Fibroblast of lung (primary cell): ENCODE data around the gene GRID2IP. TPM values are rescaled to one million over a fixed set of nuclear protein-coding genes. Genes with fewer than 3 reads are reported as not detected.

Source experiments
- DNase-seq, 2 donors: peaks; one replicate each; pipeline versions ENCODE4 v3.0.0 to v3.0.0-alpha.2; 2010; ENCODE audit warnings: low read depth in 2 of 2
- H2AFZ ChIP-seq: 2 replicates; pipeline ENCODE4 v1.5.1; 2012; ENCODE audit warnings: low read length, control low read depth, inconsistent platforms
- H3K27ac ChIP-seq: 2 replicates; pipeline ENCODE4 v1.5.1; 2011; ENCODE audit warnings: low read length, control low read depth; ENCODE audit not compliant: insufficient read depth
- H3K27me3 ChIP-seq: 2 replicates; pipeline ENCODE4 v1.5.1; 2011; ENCODE audit warnings: mild to moderate bottlenecking, low read length; ENCODE audit not compliant: control insufficient read depth, insufficient read depth
- H3K36me3 ChIP-seq: 2 replicates; pipeline ENCODE4 v1.5.1; 2011; ENCODE audit warnings: low read length; ENCODE audit not compliant: control insufficient read depth, insufficient read depth
- H3K4me1 ChIP-seq: 2 replicates; pipeline ENCODE4 v1.5.1; 2011; ENCODE audit warnings: low read length; ENCODE audit not compliant: control insufficient read depth, insufficient read depth; ENCODE audit errors: extremely low read depth
- H3K4me2 ChIP-seq: 2 replicates; pipeline ENCODE4 v1.5.1; 2011; ENCODE audit warnings: low read length, control low read depth; ENCODE audit not compliant: insufficient read depth; ENCODE audit errors: extremely low read depth
- H3K4me3 ChIP-seq, 4 experiments: fragments of 200-600 bp in 1 of 4; sonication (generic) in 1 of 4; replicated peaks in 1 of 4; 2 replicates each; pipeline ENCODE4 v1.5.1; 2011 to 2016; ENCODE audit warnings: low read length in 4 of 4, low read depth in 3 of 4, mild to moderate bottlenecking in 3 of 4, control low read depth in 2 of 4, inconsistent platforms in 1 of 4, mixed read lengths in 1 of 4; ENCODE audit not compliant: insufficient read depth in 1 of 4; ENCODE audit errors: control extremely low read depth in 1 of 4
- H3K79me2 ChIP-seq: 2 replicates; pipeline ENCODE4 v1.5.1; 2012; ENCODE audit warnings: mild to moderate bottlenecking, low read length, inconsistent platforms; ENCODE audit not compliant: control insufficient read depth, insufficient read depth
- H3K9ac ChIP-seq: 2 replicates; pipeline ENCODE4 v1.5.1; 2011; ENCODE audit warnings: mild to moderate bottlenecking, low read length, control low read depth; ENCODE audit not compliant: insufficient read depth
- H3K9me3 ChIP-seq: 2 replicates; pipeline ENCODE4 v1.5.1; 2012; ENCODE audit warnings: low read depth, low read length; ENCODE audit not compliant: control insufficient read depth, insufficient read depth
- H4K20me1 ChIP-seq: 2 replicates; pipeline ENCODE4 v1.5.1; 2011; ENCODE audit warnings: low read length; ENCODE audit not compliant: control insufficient read depth, insufficient read depth; ENCODE audit errors: extremely low read depth
- EZH2 ChIP-seq: IDR thresholded peaks from 2 replicates; pipeline ENCODE4 v1.5.1; 2012; ENCODE audit warnings: low read length, control low read depth, mild to moderate bottlenecking; ENCODE audit errors: missing control alignments
- polyA plus RNA-seq, 2 donors: library from polyadenylated mRNA; depleted of rRNA in 1 of 2; stranded (reverse) in 1 of 2; unstranded in 1 of 2; fragments of >200 nt; gene quantifications; 2 replicates each; pipeline ENCODE4 v1.2.1, GENCODE V29; 2011 to 2012; ENCODE audit warnings: missing spikeins in 1 of 2
- total RNA-seq: library from RNA; depleted of rRNA; stranded (reverse); fragments of >200 nt; gene quantifications from 2 replicates; pipeline ENCODE4 v1.2.1, GENCODE V29; 2014
- TF ChIP-seq, protein P1 (sequence below), 2 donors: IDR thresholded peaks in 1 of 2; conservative IDR thresholded peaks in 1 of 2; 1 replicate in 1 of 2; 2 replicates in 1 of 2; pipeline ENCODE4 v1.5.1; 2011 to 2012; ENCODE audit warnings: low read length in 2 of 2, control low read depth in 1 of 2, inconsistent platforms in 1 of 2, low read depth in 1 of 2, mild to moderate bottlenecking in 1 of 2

GRID2IP gene
- total and polyA plus RNA-seq, 2 donors (not counting 1 experiment from before 2014, with no cell fraction given), result not detected

DNA sequence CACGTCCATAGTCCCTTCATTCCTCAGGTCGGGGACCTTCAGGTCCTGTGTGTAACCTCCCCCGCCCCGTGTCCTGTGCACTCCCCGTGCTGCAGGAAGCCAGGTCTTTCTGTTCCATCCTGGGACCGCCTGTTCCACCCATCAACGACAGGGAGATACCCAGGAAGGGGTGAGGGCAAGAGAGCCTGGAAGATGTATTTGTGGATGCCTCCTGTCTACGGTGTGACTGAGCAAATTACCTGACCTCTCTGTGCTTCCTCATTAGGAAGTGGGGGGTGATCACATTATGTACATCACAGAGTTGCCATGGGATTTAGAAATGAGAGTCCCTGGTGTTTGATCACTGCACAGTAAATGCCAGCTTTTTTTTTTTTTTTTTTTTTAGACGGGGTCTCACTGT, 46.3 kb downstream of the GRID2IP start:
- H3K27me3 ChIP-seq, result peaks cover 26% of the 10 kb centered on the region
- no peak overlapping the region for H2AFZ ChIP-seq
- H3K4me1 ChIP-seq, result no peaks in the 10 kb centered on the region
- H3K9me3 ChIP-seq, result no peaks in the 10 kb centered on the region
- no peak overlapping the region for H3K4me2 ChIP-seq
- no peaks in the 10 kb centered on the region for H4K20me1 ChIP-seq
- H3K36me3 ChIP-seq, result no peaks in the 10 kb centered on the region
- TF ChIP-seq, protein P1, sequence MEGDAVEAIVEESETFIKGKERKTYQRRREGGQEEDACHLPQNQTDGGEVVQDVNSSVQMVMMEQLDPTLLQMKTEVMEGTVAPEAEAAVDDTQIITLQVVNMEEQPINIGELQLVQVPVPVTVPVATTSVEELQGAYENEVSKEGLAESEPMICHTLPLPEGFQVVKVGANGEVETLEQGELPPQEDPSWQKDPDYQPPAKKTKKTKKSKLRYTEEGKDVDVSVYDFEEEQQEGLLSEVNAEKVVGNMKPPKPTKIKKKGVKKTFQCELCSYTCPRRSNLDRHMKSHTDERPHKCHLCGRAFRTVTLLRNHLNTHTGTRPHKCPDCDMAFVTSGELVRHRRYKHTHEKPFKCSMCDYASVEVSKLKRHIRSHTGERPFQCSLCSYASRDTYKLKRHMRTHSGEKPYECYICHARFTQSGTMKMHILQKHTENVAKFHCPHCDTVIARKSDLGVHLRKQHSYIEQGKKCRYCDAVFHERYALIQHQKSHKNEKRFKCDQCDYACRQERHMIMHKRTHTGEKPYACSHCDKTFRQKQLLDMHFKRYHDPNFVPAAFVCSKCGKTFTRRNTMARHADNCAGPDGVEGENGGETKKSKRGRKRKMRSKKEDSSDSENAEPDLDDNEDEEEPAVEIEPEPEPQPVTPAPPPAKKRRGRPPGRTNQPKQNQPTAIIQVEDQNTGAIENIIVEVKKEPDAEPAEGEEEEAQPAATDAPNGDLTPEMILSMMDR (conservative IDR thresholded peaks at IDR 0.05 in 1 of 2, IDR thresholded peaks at IDR 0.05 in 1 of 2; ENCODE audit: low read depth in 1 of 2, low read length in 2 of 2), result no peak
- no peak for TF ChIP-seq EZH2
- no peak for DNase-seq
- no peak overlapping the region for H3K9ac ChIP-seq
- no peaks in the 10 kb centered on the region for H3K79me2 ChIP-seq
- H3K27ac ChIP-seq, result no peak overlapping the region
- H3K4me3 ChIP-seq, result no peak overlapping the region

DNA sequence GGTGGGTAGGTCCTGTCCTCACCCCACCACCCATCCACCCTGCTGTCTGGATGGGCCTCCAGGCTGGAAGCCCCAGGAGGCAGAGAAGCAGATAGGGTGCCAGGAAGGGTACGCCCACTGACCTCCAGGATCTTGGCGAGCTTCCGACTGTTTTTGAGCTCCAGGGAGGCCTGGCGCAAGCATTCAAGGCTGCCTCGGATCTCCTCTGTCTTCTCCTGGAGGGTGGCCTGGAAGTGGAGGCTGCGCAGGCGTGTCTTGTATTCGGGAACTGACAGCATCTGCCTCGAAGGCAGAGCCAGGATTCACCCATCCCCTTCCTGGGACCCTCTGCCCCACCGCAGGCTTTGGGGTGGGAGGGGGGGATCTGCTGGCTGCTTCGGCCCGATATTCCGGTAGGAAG, 48.4 kb downstream of the GRID2IP start:
- Histone ChIP-seq H3K79me2 (no peaks in the 10 kb centered on the region), H3K27me3 (peaks cover 26% of the 10 kb centered on the region), H3K36me3 (no peaks in the 10 kb centered on the region), H3K27ac (no peak overlapping the region), H4K20me1 (no peaks in the 10 kb centered on the region), H3K4me2 (no peak overlapping the region), H2AFZ (no peak overlapping the region), H3K9me3 (no peaks in the 10 kb centered on the region), H3K4me1 (no peaks in the 10 kb centered on the region), H3K9ac (no peak overlapping the region), H3K4me3 (no peak overlapping the region)
- no peak for DNase-seq
- TF ChIP-seq, protein P1 (conservative IDR thresholded peaks at IDR 0.05 in 1 of 2, IDR thresholded peaks at IDR 0.05 in 1 of 2; ENCODE audit: low read depth in 1 of 2, low read length in 2 of 2), result no peak
- TF ChIP-seq EZH2, result peak; percentile 39

DNA sequence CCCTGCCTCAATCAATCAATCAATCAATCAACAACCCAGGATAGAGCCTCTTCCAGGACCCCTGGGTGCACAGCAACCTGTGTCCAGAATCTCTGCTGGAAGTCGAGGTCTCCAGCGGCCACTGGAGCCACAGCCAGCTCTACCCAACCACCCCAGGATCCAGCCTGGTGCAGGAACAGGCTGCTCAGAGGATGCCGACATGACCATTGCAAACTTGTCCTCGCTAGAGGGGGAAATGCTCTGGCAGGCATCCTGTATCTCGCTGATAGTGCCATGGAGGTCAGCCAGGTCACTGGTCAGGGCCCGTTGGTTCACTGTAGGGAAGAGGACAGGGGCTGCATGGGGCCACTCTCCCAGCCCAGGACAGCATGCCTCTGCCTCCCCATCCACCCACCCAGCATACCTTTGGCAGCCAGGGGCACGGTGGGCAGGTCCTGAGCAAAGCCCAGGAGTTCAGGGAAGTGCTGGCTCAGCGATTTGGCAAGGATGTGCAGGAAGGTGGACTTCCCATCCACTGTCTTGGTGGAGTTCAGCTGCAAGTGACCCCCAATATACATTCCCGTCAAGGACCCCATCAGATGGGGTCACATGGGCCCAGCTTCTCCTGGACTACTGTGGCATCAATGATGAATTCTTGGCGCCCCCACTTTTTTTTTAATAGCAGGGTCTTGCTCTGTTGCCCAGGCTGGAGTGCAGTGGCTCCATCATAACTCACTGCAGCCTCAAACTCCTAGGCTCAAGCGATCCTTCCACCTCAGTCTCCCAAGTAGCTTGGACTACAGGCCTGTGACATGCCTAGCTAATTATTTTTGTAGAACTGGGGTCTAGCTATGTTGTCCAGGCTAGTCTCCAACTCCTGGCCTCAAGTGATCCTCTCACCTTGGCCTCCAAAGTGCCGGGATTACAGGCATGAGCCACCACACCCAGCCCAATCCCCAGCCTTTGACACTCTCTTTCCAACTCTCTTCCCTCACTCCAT, 49.4 kb downstream of the GRID2IP start:
- H2AFZ ChIP-seq, result no peak overlapping the region
- H3K4me3 ChIP-seq, result no peak overlapping the region
- no peaks in the 10 kb centered on the region for H3K9me3 ChIP-seq
- no peak overlapping the region for H3K4me2 ChIP-seq
- DNase-seq, result no peak
- H4K20me1 ChIP-seq, result no peaks in the 10 kb centered on the region
- H3K4me1 ChIP-seq, result no peaks in the 10 kb centered on the region
- H3K36me3 ChIP-seq, result no peaks in the 10 kb centered on the region
- H3K79me2 ChIP-seq, result no peaks in the 10 kb centered on the region
- no peak overlapping the region for H3K9ac ChIP-seq
- H3K27ac ChIP-seq, result no peak overlapping the region
- peaks cover 22% of the 10 kb centered on the region for H3K27me3 ChIP-seq
- no peak for TF ChIP-seq EZH2
- TF ChIP-seq, protein P1 (conservative IDR thresholded peaks at IDR 0.05 in 1 of 2, IDR thresholded peaks at IDR 0.05 in 1 of 2; ENCODE audit: low read depth in 1 of 2, low read length in 2 of 2), result no peak
